SK-N-SH (cell line): ENCODE data around the gene PHKG2. TPM values are rescaled to one million over a fixed set of nuclear protein-coding genes. Genes with fewer than 3 reads are reported as not detected.

ENCODE experiments used
- CTCF ChIA-PET: fragments of 300-600, 350-600 bp; formaldehyde crosslinking; extraction: SDS; loops from one replicate; lab custom pipeline; 2021; lab: Yijun Ruan, JAX
- POLR2A ChIA-PET: fragments of 350-600 bp; sonication (Branson Sonifier 250); formaldehyde crosslinking; extraction: SDS; loops from one replicate; lab custom pipeline; 2020; ENCODE audit warnings: antibody characterized with exemption, inconsistent platforms; lab: Yijun Ruan, JAX
- DNase-seq: peaks from one replicate; pipeline ENCODE4 v3.0.0; 2012
- H2AFZ ChIP-seq: fragments of 200-600 bp; sonication (generic); 2 replicates; pipeline ENCODE4 v1.8.1; 2016; ENCODE audit warnings: antibody characterized with exemption, mild to moderate bottlenecking, low read depth
- H3F3A ChIP-seq: fragments of 200-600 bp; sonication (generic); replicated peaks from 2 replicates; pipeline ENCODE3; 2016; ENCODE audit warnings: antibody characterized with exemption, mild to moderate bottlenecking; ENCODE audit not compliant: insufficient read depth
- H3K27ac ChIP-seq, 2 experiments: fragments of 200-500 bp in 1 of 2; fragments of 200-600 bp in 1 of 2; sonication (Bioruptor generic) in 1 of 2; sonication (generic), shearing (Covaris generic) in 1 of 2; 2 replicates each; pipeline versions ENCODE4 v1.5.1 to v1.6.1; 2014 to 2016; ENCODE audit warnings: low read depth in 2 of 2, inconsistent platforms in 1 of 2, low read length in 1 of 2, mild to moderate bottlenecking in 1 of 2, mixed read lengths in 1 of 2
- H3K27me3 ChIP-seq: fragments of 200-600 bp; sonication (generic), shearing (Covaris generic); 2 replicates; pipeline ENCODE4 v1.6.1; 2016; ENCODE audit warnings: mixed run types; ENCODE audit not compliant: insufficient read depth
- H3K36me3 ChIP-seq, 2 experiments: fragments of 200-500 bp in 1 of 2; fragments of 200-600 bp in 1 of 2; sonication (Bioruptor generic) in 1 of 2; sonication (generic) in 1 of 2; replicated peaks in 1 of 2; 2 replicates each; pipeline versions ENCODE3 to v1.5.1; 2014 to 2016; ENCODE audit warnings: low read length in 1 of 2, mild to moderate bottlenecking in 1 of 2; ENCODE audit not compliant: insufficient read depth in 2 of 2, control insufficient read depth in 1 of 2
- H3K4me1 ChIP-seq, 2 experiments: fragments of 200-500 bp in 1 of 2; fragments of 200-600 bp in 1 of 2; sonication (Bioruptor generic) in 1 of 2; sonication (generic), shearing (Covaris generic) in 1 of 2; 2 replicates each; pipeline versions ENCODE4 v1.5.1 to v1.6.1; 2014 to 2016; ENCODE audit warnings: low read depth in 1 of 2, low read length in 1 of 2, mixed run types in 1 of 2; ENCODE audit not compliant: insufficient read depth in 2 of 2, control insufficient read depth in 1 of 2
- H3K4me2 ChIP-seq: fragments of 200-600 bp; sonication (generic), shearing (Covaris generic); 2 replicates; pipeline ENCODE4 v1.6.1; 2017; ENCODE audit warnings: mixed run types
- H3K4me3 ChIP-seq, 2 experiments: fragments of 200-500 bp in 1 of 2; fragments of 200-600 bp in 1 of 2; sonication (Bioruptor generic) in 1 of 2; sonication (generic), shearing (Covaris generic) in 1 of 2; 2 replicates each; pipeline versions ENCODE4 v1.5.1 to v1.8.1; 2014 to 2016; ENCODE audit warnings: low read depth in 2 of 2, inconsistent platforms in 1 of 2, low read length in 1 of 2, mild to moderate bottlenecking in 1 of 2, mixed read lengths in 1 of 2, moderate library complexity in 1 of 2
- H3K79me2 ChIP-seq: fragments of 200-600 bp; sonication (generic); 2 replicates; pipeline ENCODE4 v1.8.1; 2017; ENCODE audit warnings: mild to moderate bottlenecking; ENCODE audit not compliant: insufficient read depth
- H3K9ac ChIP-seq: fragments of 200-600 bp; sonication (generic); 2 replicates; pipeline ENCODE4 v1.6.1; 2017; ENCODE audit warnings: mixed run types
- H3K9me2 ChIP-seq: fragments of 200-600 bp; sonication (generic); 2 replicates; pipeline ENCODE4 v1.6.1; 2017; ENCODE audit warnings: mixed run types
- H3K9me3 ChIP-seq: fragments of 200-600 bp; sonication (generic); 2 replicates; pipeline ENCODE4 v1.6.1; 2017; ENCODE audit warnings: mixed run types, mild to moderate bottlenecking, moderate library complexity
- H4K20me1 ChIP-seq: fragments of 200-600 bp; sonication (generic); 2 replicates; pipeline ENCODE4 v1.6.1; 2017; ENCODE audit warnings: mild to moderate bottlenecking, mixed run types; ENCODE audit not compliant: insufficient read depth
- CHD2 ChIP-seq: fragments of 150-350 bp; IDR thresholded peaks from 2 replicates; pipeline ENCODE4 v1.6.1; 2018; ENCODE audit warnings: low read length; ENCODE audit not compliant: partially characterized antibody
- CTCF ChIP-seq: fragments of 200-600 bp; sonication (generic); IDR thresholded peaks from 2 replicates; pipeline ENCODE4 v1.6.1; 2017; ENCODE audit warnings: antibody characterized with exemption, mild to moderate bottlenecking, moderate library complexity
- ELF1 ChIP-seq: IDR thresholded peaks from 2 replicates; pipeline ENCODE4 v1.4.0; 2012
- EP300 ChIP-seq, 2 experiments: IDR thresholded peaks; 2 replicates each; pipeline versions ENCODE4 v1.4.0 to v1.6.1; 2012; ENCODE audit warnings: borderline replicate concordance in 1 of 2, low read depth in 1 of 2, low read length in 1 of 2
- FOSL2 ChIP-seq: IDR thresholded peaks from 2 replicates; pipeline ENCODE4 v1.4.0; 2012; ENCODE audit warnings: low read depth, mild to moderate bottlenecking, moderate library complexity, borderline replicate concordance
- FOXM1 ChIP-seq: IDR thresholded peaks from 2 replicates; pipeline ENCODE4 v1.4.0; 2012; ENCODE audit warnings: low read depth, mild to moderate bottlenecking
- GABPA ChIP-seq: IDR thresholded peaks from 2 replicates; pipeline ENCODE4 v1.4.0; 2012; ENCODE audit warnings: low read depth, mild to moderate bottlenecking
- JUND ChIP-seq: IDR thresholded peaks from 2 replicates; pipeline ENCODE4 v1.4.0; 2012
- MEF2A ChIP-seq: IDR thresholded peaks from 2 replicates; pipeline ENCODE4 v1.4.0; 2012; ENCODE audit warnings: low read depth, borderline replicate concordance
- MXI1 ChIP-seq: IDR thresholded peaks from 2 replicates; pipeline ENCODE4 v1.6.1; 2012; ENCODE audit warnings: mild to moderate bottlenecking, low read depth, low read length, improper control_type of control experiment
- NRF1 ChIP-seq: IDR thresholded peaks from 2 replicates; pipeline ENCODE4 v1.6.1; 2012; ENCODE audit warnings: low read depth, mild to moderate bottlenecking, low read length
- PBX3 ChIP-seq: IDR thresholded peaks from 2 replicates; pipeline ENCODE4; 2012
- RAD21 ChIP-seq: IDR thresholded peaks from 2 replicates; pipeline ENCODE4 v1.6.1; 2012; ENCODE audit warnings: mild to moderate bottlenecking, low read length
- RXRA ChIP-seq: IDR thresholded peaks from 2 replicates; pipeline ENCODE4 v1.4.0; 2012; ENCODE audit warnings: low read depth, mild to moderate bottlenecking, borderline replicate concordance
- SIN3A ChIP-seq: IDR thresholded peaks from 2 replicates; pipeline ENCODE4 v1.6.1; 2012; ENCODE audit warnings: low read depth, mild to moderate bottlenecking, low read length, moderate library complexity, borderline replicate concordance
- WGBS: methylation state at CpG from one replicate; pipeline ENCODE4 v1.1.6; 2017; ENCODE audit warnings: low lambda C conversion rate; 5-methylcytosine and 5-hydroxymethylcytosine counted together
- polyA plus RNA-seq, 3 experiments: library from polyadenylated mRNA; depleted of rRNA; stranded (reverse); fragments of >200 nt; gene quantifications; 2 replicates each; pipeline ENCODE4 v1.2.3, GENCODE V29; 2012

PHKG2 gene
- polyA plus RNA-seq, 1 of the 3 experiments (the other 2 are of a cell fraction) = 45.8 TPM

- TF ChIP-seq SIN3A = peak; percentile 24; the same call in 1 of the 2 replicates
- TF ChIP-seq CTCF = no peak
- no peak for TF ChIP-seq JUND
- 0 out of 4 replicates have a peak, but pooled peaks of 1 of the 2 experiments have one; percentile 13 for TF ChIP-seq EP300 (IDR thresholded peaks at IDR 0.05; ENCODE audit: borderline replicate concordance in 1 of 2, low read depth in 1 of 2, low read length in 1 of 2)
- peak; percentile 54 for TF ChIP-seq ELF1
- no peak for TF ChIP-seq RXRA
- no peak for TF ChIP-seq FOXM1
- no peak for TF ChIP-seq RAD21
- TF ChIP-seq NRF1 = no peak
- no peak for TF ChIP-seq MEF2A
- TF ChIP-seq CHD2 = peak; percentile 71
- peak; percentile 57 for TF ChIP-seq PBX3
- TF ChIP-seq GABPA = peak; percentile 54
- peak; percentile 22; the same call in 1 of the 2 replicates for TF ChIP-seq FOSL2
Observed at GRCh38 chr16:30775392-30776188, 27.4 kb downstream of the PHKG2 start (continued).

- no peak overlapping the region for H3K9ac ChIP-seq
- 96% methylated on average over 5 of the region's 7 CpGs for WGBS
- peaks cover 31% of the 10 kb centered on the region for H3F3A ChIP-seq
- no peak overlapping the region for H3K4me3 ChIP-seq
- peak overlapping the region in 1 of 2 experiments; percentile 30; a peak in 1 of 4 replicates for H3K27ac ChIP-seq
- H4K20me1 ChIP-seq = no peaks in the 10 kb centered on the region
- CTCF ChIA-PET = interaction anchor here (0.6 to 1.6 kb wide), 3 partner anchors 37 to 157 kb away, joined by 3 to 6 read pairs (median 3); no protein-coding TSS in a partner anchor
- no peaks in the 10 kb centered on the region for H3K27me3 ChIP-seq
- no peak overlapping the region for H3K4me2 ChIP-seq
- DNase-seq = no peak
- 0 out of 2 replicates have a peak, but pooled peaks cover 14% of the 10 kb centered on the region for H3K79me2 ChIP-seq
- no peak overlapping the region for H2AFZ ChIP-seq
- POLR2A ChIA-PET = interaction anchor here (0.6 to 1.7 kb wide), 5 partner anchors 13 to 115 kb away, joined by 3 to 4 read pairs (median 3); no protein-coding TSS in a partner anchor
- no peaks in the 10 kb centered on the region for H3K9me3 ChIP-seq
- H3K9me2 ChIP-seq = no peaks in the 10 kb centered on the region
- H3K4me1 ChIP-seq = peaks cover 12 to 29% of the 10 kb centered on the region in 2 experiments; a peak in 3 of 4 replicates
- peaks cover 12 to 42% of the 10 kb centered on the region in 2 experiments for H3K36me3 ChIP-seq
- TF ChIP-seq ELF1 (0 out of 2 replicates have a peak, but pooled peaks have one; percentile 3), MXI1 (no peak)
Observed at GRCh38 chr16:30777591-30778297, 29.5 kb downstream of the PHKG2 start.
